ENCODE data around the gene SIRT7.

GRCh38 chr17:81954131-81955057 lies 36.4 kb upstream of the SIRT7 start:
- TF ChIP-seq CTCF (IDR thresholded peaks at IDR 0.05; ENCODE audit: low read depth, low read length): no peak
- TF ChIP-seq EZH2phosphoT487 (IDR thresholded peaks at IDR 0.05; ENCODE audit: low read depth): no peak

All from OCI-LY3 (cell line).